Suppressor macrophage treated with lipopolysaccharide for 4 hours (primary cell): Measurements from ENCODE around the gene TP53RK.
"Not testable (repeated sequence)": the region's sequence is repeated elsewhere in the genome, so short reads cannot be mapped to it uniquely, and the experiment has no call there.

ENCODE experiments used
- DNase-seq: peaks from one replicate; pipeline ENCODE4 v3.0.0-alpha.2; 2020

Gene TP53RK

DNA sequence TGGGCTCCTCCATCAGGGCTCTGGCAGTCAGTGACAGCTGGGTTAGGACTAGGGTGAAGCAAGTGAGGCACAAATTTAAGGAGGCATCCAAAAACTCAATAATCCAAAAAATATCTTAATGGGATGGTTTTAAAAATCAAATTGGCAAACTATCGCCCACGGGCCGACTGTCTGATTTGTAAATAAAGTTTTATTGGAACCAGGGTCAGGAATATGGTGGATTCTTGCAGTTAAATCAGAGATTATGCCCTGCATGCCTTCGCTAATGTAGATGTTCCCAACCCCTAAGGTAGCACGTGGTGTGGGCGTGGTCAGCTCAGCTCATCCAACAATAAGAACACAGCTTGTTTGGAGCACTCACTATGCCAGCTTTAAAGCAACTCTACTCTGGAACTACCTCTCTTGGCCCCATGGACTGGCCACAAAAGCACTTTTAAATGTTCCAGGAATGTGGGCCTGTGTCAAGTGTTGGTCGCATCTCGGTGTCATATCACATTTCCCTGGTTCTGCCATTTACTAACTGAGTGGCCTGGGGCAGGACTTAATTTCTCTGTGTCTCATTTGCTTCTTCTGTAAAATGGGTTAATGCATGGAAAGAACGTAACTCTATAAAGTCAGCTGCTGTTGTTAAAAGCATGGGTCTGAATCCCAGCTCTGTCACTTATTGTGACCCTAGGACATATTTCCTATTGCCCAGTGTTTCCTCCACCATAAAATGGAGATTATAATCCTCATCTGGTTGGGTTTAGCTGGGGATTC lies 7.0 kb downstream of the TP53RK start:
- no peak for DNase-seq

DNA sequence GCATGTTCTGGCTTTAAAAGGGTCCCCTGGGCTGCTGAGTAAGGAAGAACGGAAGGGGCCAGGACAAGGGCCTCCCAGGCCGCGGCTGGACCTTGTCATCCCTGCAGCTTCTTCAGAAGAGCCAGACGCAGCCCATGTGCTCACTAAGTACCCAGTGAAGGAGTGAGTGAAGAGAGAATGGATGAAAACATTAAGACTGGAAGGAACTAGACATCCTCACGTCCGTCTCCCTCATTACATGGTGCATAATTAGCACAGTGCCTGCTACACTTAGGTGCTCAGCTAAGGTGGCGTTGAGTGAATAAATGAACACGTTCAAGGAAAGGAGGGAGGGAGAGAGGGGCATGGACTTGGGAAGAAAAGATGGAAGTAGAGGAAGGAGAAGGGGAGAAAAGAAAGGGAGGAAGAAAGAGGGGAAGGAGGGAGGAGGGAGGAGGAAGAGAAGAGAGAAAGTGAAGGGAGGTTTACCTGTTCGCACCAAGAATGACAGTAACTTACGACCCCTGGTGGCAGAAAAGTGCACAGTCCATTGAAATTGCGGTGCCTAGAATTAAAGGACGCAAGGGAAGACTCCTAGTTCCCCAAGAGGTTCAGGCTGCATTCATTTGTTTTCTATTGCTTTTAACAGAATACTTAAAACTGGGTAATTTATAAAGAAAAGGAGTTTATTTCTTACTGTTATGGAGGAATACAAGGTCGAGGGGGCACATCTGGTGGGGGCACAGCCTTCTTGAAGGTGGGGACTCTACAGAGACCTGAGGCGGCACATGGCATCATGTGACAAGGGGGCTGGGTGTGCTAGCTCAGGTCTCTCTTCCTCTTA lies 8.0 kb downstream of the TP53RK start:
- DNase-seq = peak; percentile 75

DNA sequence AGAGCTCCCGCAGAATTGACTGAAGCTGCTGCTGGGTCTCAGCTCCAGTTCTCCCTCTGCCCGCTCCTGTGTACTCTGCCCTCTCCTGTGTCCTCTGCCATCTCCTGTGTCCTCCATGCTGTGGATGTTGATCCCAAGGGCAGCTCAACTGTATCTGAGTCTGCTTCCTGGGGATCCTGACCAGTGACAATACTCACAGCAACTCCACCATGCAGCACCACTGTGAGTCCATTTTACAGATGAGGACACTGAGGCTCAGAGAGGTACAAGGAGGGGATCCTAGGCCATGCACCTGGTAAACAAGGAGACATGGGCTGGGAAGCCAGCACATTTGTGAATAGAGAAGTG lies 8.6 kb downstream of the TP53RK start:
- no peak for DNase-seq

DNA sequence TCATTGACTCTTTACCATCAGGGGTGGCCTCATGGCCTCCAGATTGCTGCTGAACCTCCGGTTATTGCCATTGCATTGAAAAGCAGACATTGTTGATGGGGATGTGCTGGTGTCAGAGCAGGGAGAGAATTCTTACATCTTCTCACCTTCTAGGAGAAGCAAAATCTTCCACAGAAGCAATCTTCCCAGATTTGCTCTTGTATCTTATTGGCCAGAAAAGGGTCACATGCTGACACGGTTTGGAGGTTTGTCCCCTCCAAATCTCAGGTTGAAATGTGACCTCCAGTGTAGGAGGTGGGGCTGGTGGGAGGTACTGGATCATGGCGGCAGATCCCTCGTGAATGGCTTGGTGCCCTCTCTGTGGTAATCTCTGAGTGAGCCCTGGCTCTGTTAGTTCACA lies 10.7 kb downstream of the TP53RK start:
- no peak for DNase-seq

DNA sequence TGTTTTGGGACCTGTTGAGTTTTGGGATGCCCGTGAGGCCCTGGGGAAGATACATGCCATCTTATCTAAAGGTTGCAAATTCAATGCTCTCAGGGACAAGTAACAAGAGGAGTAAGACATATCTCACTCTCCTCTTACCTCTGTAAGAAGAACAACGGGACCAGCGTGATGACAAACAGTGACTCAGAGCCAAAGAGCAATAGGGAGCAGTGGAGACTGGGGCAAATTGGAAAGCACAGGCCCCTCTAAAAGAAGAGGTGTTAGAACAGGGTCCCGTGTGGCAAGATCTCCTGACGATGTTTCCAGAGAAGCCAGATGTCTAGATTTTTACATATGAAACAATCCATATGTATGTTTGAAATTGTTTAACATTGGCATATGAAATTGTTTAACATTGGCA lies 11.6 kb downstream of the TP53RK start:
- DNase-seq = no peak

DNA sequence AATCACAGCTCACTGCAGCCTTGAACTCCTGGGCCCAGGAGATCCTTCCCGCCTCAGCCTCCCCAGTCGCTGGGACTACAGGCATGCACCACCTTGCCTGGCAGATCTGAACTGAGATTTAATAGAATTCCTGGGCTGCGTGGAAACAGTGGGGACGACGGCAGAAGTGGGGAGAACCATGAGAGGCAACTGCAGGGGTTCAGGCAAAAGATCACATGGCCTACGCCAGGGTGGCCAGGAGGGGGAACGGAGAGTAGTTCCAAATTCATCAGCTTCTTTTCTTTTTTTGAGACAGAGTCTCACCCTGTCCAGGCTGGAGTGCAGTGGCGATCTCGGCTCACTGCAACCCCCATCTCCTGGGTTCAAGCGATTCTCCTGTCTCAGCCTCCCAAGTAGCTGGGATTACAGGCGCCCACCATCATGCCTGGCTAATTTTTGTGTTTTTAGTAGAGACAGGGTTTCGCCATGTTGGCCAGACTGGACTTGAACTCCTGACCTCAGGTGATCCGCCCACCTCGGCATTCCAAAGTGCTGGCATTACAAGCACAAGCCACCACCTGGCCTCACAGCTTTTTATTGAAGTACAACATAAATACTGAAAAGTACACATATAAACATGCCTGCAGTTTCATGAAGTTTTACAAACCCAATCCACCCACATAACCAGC lies 12.5 kb downstream of the TP53RK start:
- DNase-seq = not testable (repeated sequence)

DNA sequence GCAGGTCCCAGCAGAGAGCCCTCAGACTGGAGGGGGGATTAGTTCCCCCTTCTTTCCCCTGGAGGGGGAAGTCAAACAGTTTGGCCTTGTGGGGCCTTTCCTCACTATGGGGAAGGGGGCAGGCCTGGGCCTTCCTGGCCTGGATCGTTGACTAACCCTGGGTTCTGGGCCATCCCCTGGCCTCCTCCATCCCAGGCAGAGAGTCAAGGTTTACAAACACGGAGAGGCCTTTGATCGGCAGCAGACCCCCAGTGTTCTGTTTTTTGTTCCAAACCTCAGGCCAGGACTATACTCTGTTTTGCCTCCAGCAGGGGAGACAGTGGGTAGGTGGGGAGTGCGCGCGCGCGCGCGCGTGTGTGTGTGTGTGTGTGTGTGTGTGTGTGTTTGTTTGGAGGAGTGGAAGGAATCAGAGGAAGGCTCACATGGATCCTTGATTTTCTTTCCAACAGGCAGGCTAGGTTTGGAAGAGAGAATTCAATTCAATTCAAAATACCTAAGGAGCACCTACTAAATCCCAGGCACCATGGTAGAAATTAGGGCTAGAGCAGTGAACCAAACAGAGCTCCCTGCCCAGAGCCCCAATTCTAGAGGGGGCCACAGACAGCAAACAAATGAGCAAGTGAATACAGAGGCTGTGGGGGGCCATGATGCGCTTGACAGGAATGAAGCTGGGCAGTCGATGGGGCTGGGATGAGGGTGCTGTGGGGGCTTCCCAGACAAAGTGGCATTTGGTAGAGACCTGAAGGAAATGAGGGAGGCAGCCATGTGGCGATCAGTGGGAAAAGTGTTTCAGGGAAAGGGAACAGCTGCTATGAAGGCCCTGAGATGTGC lies 14.8 kb downstream of the TP53RK start:
- DNase-seq = no peak

DNA sequence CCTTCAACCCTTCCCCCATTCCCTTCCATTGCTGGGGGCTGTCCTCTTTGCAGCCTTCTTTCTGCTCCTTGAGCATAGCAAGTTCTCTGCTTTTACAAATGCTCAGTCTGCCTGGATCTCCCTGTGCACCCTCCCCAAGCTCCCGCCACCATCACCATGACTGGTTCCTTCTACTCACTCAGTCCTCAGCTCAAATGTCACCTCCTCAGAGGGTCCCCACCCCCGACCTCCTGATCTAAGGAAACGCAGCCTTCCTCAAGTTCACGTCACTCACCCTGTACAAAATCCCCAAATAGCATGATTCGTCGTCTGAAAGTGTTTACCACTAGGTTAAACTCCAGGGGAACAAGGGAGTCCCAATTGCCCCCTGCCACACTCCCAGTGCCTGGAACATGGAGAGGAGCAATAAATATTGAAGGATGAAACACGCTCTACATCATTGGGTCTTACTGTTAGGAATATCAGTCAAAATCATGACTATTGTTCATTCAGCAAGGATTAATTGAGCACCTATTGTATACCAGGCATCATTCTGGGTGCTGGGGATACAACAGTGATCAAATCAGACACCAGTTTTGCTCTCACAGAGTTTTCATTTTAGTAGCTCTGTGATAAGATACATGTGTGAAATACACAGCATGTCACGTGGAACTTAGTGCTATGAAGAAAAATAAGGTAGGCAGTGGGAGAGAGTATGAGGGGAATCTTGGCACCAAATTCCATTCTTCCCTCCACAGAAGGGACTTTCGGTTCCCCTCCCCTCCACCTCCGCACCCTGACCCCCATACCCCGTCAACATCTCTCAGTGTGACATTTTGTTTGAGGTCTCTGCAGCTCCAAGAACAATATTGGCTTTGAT lies 15.6 kb downstream of the TP53RK start:
- DNase-seq = no peak

DNA sequence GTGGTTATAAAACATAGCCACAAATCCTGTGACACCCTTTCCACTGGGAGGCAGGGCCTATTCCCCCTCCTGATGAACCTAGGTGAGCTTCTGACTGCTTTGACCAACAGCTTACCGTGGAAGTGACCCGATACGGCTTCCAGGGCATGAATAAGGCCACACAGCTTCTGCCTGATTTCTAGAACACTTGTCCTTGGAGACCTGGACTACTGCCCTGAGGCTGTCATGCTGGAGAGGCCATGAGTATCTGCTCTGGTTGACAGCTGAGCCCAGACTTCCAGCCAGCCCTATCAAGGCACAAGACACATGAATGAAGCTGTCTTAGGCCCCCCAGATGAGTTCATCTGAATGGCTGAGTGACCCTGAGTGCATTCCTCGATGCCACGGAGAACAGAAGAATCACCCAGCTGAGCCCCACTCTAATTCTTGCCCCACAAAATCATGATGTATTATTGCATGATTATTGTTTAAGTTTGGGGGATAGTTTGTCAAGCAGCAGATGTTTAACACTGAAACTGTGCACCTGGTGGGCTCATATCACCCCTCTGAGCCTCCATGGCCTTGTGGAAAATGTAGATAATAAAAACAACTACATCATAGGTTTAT lies 16.6 kb downstream of the TP53RK start:
- DNase-seq = no peak

DNA sequence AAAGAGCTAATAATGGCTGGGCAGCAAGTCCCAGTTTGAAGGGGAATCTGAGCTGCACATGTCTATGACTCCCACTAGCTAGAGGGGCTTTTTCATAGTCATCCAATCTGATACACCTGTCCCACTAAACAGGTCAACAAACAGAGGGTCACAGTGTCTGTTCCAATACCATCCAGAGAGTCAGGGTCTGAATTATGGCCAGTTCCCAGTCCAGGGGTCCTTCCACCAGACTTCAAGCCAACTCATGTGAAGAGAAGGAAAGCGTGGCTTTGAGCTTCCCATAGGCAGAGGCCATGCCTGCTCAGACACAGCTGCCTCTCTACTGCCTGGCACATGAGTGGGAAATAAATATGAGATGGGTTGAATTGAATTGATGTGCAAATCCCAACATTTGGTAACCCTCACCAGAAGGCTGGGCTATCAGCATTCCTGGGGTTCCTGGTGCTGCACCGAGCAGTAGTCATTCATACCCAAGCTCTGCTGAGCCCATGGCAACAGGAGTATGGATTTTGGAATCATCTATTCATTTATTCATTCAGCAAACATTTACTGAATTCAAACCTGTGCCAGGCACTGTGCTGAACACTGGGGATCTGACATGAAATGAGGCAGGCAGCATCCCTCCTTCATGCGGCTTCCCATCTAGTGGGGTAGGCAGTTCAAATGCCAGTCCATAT lies 17.2 kb downstream of the TP53RK start:
- DNase-seq = no peak

DNA sequence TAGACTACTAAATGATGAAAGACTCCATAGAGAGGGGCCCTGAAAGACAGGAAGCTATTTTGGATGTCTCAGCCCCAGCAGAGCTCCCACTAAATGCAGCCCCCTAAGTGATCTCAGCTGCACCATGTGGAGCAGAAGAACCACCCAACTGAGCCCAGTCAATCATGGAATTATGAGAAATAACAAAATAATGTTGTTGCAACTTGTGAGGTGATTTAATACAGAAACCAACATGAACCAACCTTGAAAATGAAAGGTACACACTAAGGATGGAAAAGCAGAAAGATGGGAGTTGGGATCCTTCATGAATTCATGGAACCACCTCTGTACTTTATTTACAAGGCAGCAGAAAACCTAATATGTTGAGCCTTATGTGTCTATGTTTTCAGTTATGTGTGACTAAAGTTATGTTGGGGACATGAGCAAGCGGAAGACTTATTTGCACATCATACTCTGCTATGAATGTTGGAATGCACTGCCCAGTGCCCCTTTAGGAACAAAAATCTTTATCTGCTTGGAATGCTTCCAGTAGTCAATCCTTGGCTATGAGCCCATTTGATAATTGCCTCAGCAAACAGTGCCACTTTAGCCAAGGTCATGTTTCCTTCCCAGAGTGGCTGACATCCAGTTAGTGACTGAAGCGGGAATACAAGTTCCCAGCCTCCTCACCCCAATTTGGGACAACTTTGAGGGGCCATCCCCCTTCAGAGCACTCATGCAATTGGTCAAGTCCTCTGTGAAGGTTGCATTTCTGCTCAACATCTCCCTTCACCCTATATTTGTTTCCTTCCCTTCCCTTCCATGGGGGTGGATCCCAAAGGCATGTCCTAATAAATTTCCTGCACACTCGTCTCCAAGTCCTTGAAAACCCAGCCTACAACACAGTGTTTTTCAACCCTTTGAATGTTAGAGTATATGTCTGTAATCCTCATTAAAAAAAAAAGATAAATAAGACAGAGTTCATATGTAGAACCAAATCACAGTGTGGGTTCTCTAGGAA lies 18.4 kb downstream of the TP53RK start:
- no peak for DNase-seq

DNA sequence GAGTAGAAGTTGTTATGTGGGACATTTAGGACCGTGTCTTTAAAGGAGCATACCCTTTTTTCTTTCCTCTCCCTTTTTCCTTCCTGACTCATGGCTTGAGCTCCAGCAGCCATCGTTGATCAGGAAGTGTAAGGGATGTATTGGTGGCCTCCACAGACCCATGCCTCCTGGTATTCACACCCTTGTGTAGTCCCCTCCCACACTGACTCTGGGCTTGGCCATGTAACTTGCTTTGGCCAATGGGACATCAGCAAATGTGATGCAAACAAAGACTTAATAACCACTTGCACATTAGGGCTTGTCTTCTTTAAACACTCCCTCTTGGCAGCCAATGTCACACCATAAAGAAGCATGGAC lies 19.0 kb downstream of the TP53RK start:
- DNase-seq = no peak

DNA sequence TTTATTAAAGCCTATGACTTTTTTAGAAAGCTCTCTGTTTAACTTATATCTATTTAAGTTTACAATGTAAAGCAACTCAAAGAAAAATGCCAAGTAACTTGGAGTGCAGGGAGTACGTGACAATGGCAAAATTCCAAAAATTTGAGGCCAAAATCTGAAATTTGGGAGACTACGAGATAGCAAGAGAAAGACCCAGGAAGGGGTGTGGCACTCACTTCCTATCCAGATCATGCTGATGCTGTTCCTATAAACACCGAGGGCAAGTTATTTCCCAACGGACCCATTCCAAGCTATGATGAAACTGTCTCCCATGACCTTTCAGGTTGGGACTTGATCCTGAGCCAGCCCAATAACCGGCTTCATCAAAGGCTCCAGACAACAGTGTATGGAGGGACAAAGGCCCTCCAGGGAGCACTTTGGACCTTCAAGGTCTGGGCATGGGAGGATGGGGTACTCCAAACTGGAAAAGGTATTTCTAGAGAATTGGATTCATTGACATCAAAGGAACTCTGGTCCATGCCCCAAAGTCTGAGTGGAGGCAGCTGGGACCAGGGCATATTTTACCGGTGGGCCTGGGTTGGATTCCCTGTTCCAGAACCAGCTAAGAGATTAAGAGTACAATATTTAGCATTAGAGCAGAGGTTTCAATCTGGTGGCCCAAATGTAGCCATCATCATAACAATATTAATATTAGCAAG lies 22.3 kb downstream of the TP53RK start:
- no peak for DNase-seq

DNA sequence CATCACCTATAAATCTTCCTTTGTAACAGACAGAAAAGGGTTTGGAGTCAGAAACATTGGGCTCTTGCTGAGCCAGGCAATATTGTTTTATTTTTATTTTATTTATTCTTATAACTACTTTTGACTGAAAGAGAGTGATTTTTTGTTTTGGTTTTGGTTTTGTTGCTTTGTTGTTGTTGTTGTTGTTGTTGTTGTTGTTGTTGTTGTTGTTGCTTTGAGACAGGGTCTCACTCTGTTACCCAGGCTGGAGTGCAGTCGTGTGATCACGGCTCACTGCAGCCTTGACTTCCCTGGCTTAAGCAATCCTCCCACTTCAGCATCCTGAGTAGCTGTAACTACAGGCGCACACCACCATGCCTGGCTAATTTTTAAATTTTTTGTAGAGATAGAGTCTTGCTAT lies 22.9 kb downstream of the TP53RK start:
- DNase-seq = no peak

DNA sequence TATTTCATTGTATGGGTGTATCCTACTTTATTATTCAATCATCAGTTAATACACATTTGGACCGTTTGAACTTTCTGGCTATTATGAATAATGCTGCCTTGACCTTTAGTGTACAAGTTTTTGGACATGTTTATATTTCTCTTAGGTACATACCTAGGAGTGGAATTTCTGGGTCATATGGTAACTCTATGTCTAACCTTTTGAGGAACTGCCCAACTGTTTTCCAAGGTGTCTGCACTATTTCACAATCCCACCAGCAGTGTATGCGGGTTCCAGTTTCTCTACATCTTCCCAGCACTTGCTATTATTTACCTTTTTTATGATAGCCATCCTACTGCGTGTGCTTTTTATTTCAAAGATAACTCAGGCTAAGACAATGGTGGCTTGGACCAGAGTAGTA lies 23.6 kb downstream of the TP53RK start:
- no peak for DNase-seq

DNA sequence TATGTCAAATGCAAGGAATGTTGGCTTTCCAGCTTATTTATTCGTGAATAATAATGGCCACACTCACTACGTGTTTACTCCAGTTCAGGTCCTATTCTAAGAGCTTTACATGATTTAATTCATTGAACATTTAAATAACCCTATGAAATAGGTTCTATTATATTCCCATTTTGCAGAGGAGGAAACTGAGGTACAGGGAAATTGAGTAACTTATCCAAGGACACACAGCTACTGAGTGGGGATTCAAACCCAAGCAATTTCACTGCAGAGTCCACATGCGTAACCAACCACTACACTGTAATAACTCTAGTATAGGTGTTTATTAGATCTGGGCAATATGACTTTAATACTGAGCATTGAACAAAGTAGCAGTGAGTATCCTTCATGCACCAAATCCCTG lies 25.7 kb downstream of the TP53RK start:
- no peak for DNase-seq

DNA sequence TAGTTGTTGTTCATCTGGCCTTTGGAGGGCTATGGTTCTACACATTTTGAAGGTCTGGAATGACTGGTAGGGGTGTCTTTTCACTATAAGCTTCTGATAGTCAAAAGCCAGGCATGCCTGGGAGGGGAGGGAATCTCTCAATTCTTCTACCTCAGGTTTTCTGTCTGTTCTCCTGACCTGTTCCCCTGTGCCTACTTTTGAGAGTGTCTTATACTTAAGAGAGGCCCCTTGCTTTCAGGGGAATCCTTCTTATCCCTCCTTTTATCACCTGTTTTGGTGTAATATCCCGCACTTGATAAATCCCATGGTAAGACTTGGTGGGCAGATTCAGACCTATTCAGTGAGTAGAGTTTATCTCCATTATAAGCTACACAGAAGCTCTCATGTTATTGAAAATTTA lies 27.6 kb downstream of the TP53RK start:
- DNase-seq = no peak

DNA sequence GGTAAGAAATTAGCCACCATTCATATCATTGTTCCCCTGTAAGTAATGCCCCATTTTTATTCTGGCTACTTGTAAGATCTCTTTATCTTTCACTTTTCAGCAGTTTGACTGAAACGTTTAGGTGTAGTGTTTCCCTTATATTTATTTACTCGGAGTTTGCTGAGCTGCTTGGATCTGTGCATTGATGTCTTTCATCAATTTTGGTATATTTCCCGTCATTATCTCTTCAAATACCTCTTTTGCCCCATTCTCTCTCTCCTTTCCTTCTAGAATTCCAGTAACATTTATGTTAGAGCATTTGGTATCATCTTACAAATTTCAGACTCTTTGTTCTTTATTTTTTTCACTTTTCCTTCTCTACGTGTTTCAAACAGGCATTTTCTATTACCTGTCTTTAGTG lies 28.8 kb downstream of the TP53RK start:
- DNase-seq = no peak

DNA sequence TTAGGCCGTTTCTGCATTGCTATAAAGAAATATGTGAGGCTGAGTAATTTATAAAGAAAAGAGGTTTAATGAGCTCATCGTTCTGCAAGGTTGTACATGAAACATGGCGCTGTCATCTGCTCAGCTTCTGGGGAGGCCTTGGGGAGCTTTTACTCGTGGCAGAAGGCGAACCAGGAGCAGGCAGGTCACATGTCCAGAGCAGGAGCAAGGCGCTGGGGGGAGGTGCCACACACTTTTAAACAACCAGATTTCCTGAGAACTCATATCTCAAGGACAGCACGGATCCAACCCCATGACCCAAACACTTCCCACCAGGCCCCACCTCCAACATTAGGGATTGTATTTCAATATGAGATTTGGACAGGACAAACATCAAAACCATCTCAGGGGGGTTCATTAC lies 31.6 kb downstream of the TP53RK start:
- no peak for DNase-seq
